Middle frontal gyrus (tissue), 1 donor: ENCODE results near the gene FAM111A.

Source experiments
- DNase-seq: peaks from one replicate; pipeline ENCODE4 v3.0.0-alpha.2; 2015; ENCODE audit warnings: low spot score; ENCODE audit errors: extremely low spot score

FAM111A gene

GRCh38 chr11:59199546-59200422 is 57.1 kb downstream of the FAM111A start:
- DNase-seq, result no peak

GRCh38 chr11:59200423-59200746 is 57.7 kb downstream of the FAM111A start:
- no peak for DNase-seq

DNA sequence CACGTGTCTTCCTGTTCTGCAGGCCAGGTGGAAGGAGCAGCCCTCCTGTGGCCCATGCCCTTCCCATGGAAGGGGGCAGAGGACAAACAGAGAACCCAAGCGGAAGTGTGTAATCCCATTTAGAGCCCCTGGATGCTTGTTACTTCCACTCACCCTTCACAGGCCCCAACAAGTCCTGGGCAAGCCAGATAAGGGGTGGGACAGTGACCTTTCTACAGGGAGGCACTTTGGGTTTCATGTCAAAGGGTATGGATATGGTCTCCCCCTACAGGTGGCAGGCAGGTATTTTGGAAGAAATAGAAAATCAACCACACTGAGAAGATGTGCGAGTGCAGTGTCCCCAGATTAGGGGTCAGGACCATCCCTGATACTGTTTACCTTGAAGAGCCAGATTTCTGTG is 58.7 kb downstream of the FAM111A start:
- no peak for DNase-seq
